CD4-positive, alpha-beta T cell (primary cell): ENCODE measurements around the gene CDYL. TPM values are rescaled to one million over a fixed set of nuclear protein-coding genes. Genes with fewer than 3 reads are reported as not detected.

ENCODE experiments used
- ATAC-seq: fragments of 200-7000 bp; cut with Tn5 transposase; one replicate; pipeline ENCODE4 v1.10.0; 2022; ENCODE audit warnings: mild to moderate bottlenecking; ENCODE audit not compliant: poor library complexity
- CTCF ChIA-PET: fragments of 350-600 bp; sonication (Branson Sonifier 250); formaldehyde crosslinking; loops from one replicate; lab custom pipeline; 2021; ENCODE audit warnings: antibody characterized with exemption, inconsistent platforms; lab: Charles Lee
- POLR2A ChIA-PET: fragments of 350-600 bp; sonication (Branson Sonifier 250); formaldehyde crosslinking; loops from one replicate; lab custom pipeline; 2021; ENCODE audit warnings: antibody characterized with exemption, inconsistent platforms; lab: Charles Lee
- DNase-seq, 14 experiments: peaks; one replicate each; pipeline ENCODE4 v3.0.0-alpha.2; 2013 to 2020; ENCODE audit warnings: mixed read lengths in 2 of 14
- H3K27ac ChIP-seq, 2 donors: one replicate each; pipeline versions ENCODE4 v1.5.1 to v1.7.0; 2013; ENCODE audit warnings: low read length in 2 of 2, low read depth in 1 of 2, mild to moderate bottlenecking in 1 of 2
- H3K27me3 ChIP-seq, 2 experiments: 1 replicate in 1 of 2; 2 replicates in 1 of 2; pipeline versions ENCODE4 v1.6.1 to v1.7.0; 2013; ENCODE audit warnings: low read length in 2 of 2, control low read depth in 1 of 2, mild to moderate bottlenecking in 1 of 2, moderate library complexity in 1 of 2; ENCODE audit not compliant: insufficient read depth in 2 of 2, control insufficient read depth in 1 of 2
- H3K36me3 ChIP-seq: one replicate; pipeline ENCODE4 v1.6.1; 2013; ENCODE audit warnings: low read length, control low read depth; ENCODE audit not compliant: insufficient read depth
- H3K4me1 ChIP-seq: one replicate; pipeline ENCODE4 v1.6.1; 2013; ENCODE audit warnings: low read length, control low read depth; ENCODE audit not compliant: insufficient read depth
- H3K4me3 ChIP-seq: one replicate; pipeline ENCODE4 v1.5.1; 2013; ENCODE audit warnings: mild to moderate bottlenecking, low read length, moderate library complexity
- H3K9me3 ChIP-seq, 2 experiments: 1 replicate in 1 of 2; 2 replicates in 1 of 2; pipeline versions ENCODE4 v1.6.1 to v1.7.0; 2013; ENCODE audit warnings: low read length in 2 of 2, mild to moderate bottlenecking in 2 of 2, control low read depth in 1 of 2, moderate library complexity in 1 of 2; ENCODE audit not compliant: control insufficient read depth in 1 of 2, insufficient read depth in 1 of 2
- H3K27ac Mint-ChIP-seq: one replicate; pipeline ENCODE4 v1.8.0; 2020; ENCODE audit warnings: mixed read lengths
- H3K27me3 Mint-ChIP-seq: one replicate; pipeline ENCODE4 v1.8.0; 2021; ENCODE audit warnings: mixed read lengths
- H3K36me3 Mint-ChIP-seq: one replicate; pipeline ENCODE4 v1.8.0; 2021; ENCODE audit warnings: low read depth, mixed read lengths
- H3K4me1 Mint-ChIP-seq: one replicate; pipeline ENCODE4 v1.8.0; 2021; ENCODE audit warnings: low read depth, mixed read lengths
- H3K4me3 Mint-ChIP-seq: one replicate; pipeline ENCODE4 v1.8.0; 2020; ENCODE audit warnings: mild to moderate bottlenecking, mixed read lengths
- H3K9me3 Mint-ChIP-seq: one replicate; pipeline ENCODE4 v1.8.0; 2020; ENCODE audit warnings: mixed read lengths
- CTCF ChIP-seq: fragments of 200-600 bp; IDR thresholded peaks from one replicate; pipeline ENCODE4 v1.8.0; 2022; ENCODE audit warnings: antibody characterized with exemption, mild to moderate bottlenecking
- intact Hi-C, 2 experiments: fragments of 100-400 bp; cut with DNase I in 1 of 2; cut with micrococcal nuclease in 1 of 2; formaldehyde crosslinking; loops; one replicate each; pipeline versions ENCODE4 v1.15.1 to v1.9.0; 2023 to 2025; cut with DNase I, micrococcal nuclease
- total RNA-seq, 174 experiments: library from RNA in 2 of 174; stranded (reverse) in 2 of 174; gene quantifications; one replicate each; pipeline ENCODE4 v1.2.3 and lab custom pipeline; 2021 to 2026

Gene CDYL
- total RNA-seq, 2 experiments from 2014 or later: 23.8 to 23.9 TPM

DNA sequence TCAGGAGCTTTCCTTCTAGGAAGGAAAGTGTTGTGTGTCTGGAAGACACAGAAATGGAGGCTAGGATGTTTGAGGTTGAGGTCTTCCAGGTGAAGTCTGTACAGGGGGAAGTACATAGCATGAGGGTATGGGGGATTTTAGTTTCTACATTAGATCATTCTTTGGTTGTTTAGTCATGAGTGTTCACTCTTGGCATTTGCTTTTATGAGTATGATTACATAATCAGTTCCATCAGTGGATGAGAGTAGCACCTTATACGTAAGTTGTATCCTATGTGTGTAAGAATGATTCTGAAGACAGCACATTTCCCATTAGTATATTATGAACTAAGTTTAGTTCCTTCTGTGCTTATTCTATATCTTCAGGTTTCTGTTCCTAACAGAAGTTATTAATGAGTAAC is 1.9 kb downstream of the CDYL start:
- H3K27ac ChIP-seq: no peak overlapping the region
- H3K9me3 ChIP-seq: peaks cover 0 to 4% of the 10 kb centered on the region in 2 experiments
- ATAC-seq: no peak
- POLR2A ChIA-PET: no interaction called here
- Mint-ChIP-seq H3K9me3 (peaks cover 6% of the 10 kb centered on the region), H3K27ac (peak overlapping the region; percentile 60), H3K4me1 (peaks cover 68% of the 10 kb centered on the region), H3K27me3 (no peaks in the 10 kb centered on the region), H3K4me3 (peak overlapping the region; percentile 90), H3K36me3 (peaks cover 19% of the 10 kb centered on the region)
- CTCF ChIA-PET: no interaction called here
- H3K36me3 ChIP-seq: no peaks in the 10 kb centered on the region
- H3K4me1 ChIP-seq: peaks cover 18% of the 10 kb centered on the region
- no peaks in the 10 kb centered on the region for H3K27me3 ChIP-seq
- peak in 2 of 14 experiments; percentile 20 to 34 for DNase-seq
- no peak for TF ChIP-seq CTCF
- intact Hi-C loops: loop anchor here (5.0 to 10.0 kb wide), 6 partner anchors 227 to 1423 kb away; partner anchors contain the start of genes ECI2 (in 1 of the 2), NRN1 (in 1 of the 2) and RPP40 (in 1 of the 2)
- H3K4me3 ChIP-seq: no peak overlapping the region

DNA sequence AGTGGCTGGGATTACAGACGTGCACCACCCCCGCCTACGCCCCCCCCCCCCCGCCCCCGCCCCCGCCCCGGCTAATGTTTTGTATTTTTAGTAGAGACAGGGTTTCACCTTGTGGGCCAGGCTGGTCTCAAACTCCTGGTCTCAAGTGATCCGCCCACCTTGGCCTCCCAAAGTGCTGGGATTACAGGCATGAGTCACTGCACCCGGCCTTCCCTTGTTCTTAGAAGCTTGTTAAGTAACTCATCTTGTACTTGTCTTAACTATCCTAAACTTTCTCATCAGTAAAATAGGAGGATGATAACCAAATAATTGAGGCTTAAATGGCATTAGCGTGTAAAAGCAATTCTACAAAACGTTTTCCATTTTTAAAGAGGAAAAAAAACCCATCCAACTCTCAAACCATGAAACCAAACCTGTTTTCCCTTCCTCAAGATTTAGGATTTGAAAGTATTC is 4.2 kb downstream of the CDYL start:
- CTCF ChIA-PET: no interaction called here
- Histone ChIP-seq H3K9me3 (peaks cover 0 to 4% of the 10 kb centered on the region in 2 experiments), H3K27me3 (no peaks in the 10 kb centered on the region), H3K36me3 (no peaks in the 10 kb centered on the region), H3K4me1 (peaks cover 8% of the 10 kb centered on the region), H3K27ac (no peak overlapping the region), H3K4me3 (no peak overlapping the region)
- POLR2A ChIA-PET: no interaction called here
- intact Hi-C loops: no loop called here
- no peak for ATAC-seq
- no peak for TF ChIP-seq CTCF
- H3K4me3 Mint-ChIP-seq: no peak overlapping the region
- no peak overlapping the region for H3K27ac Mint-ChIP-seq
- H3K36me3 Mint-ChIP-seq: peaks cover 8% of the 10 kb centered on the region
- H3K27me3 Mint-ChIP-seq: no peaks in the 10 kb centered on the region
- peaks cover 75% of the 10 kb centered on the region for H3K4me1 Mint-ChIP-seq
- peaks cover 6% of the 10 kb centered on the region for H3K9me3 Mint-ChIP-seq
- DNase-seq: no peak

GRCh38 chr6:4781426-4781825 is 5.2 kb downstream of the CDYL start:
- no peak for TF ChIP-seq CTCF
- peaks cover 6% of the 10 kb centered on the region for H3K9me3 Mint-ChIP-seq
- peaks cover 86% of the 10 kb centered on the region for H3K4me1 Mint-ChIP-seq
- DNase-seq (no peak), ATAC-seq (no peak)
- no peak overlapping the region for H3K27ac ChIP-seq
- ChIA-PET POLR2A (no interaction called here), CTCF (no interaction called here)
- peaks cover 0 to 4% of the 10 kb centered on the region in 2 experiments for H3K9me3 ChIP-seq
- H3K27ac Mint-ChIP-seq: no peak overlapping the region
- no peaks in the 10 kb centered on the region for H3K27me3 ChIP-seq
- H3K27me3 Mint-ChIP-seq: no peaks in the 10 kb centered on the region
- intact Hi-C loops: no loop called here
- no peaks in the 10 kb centered on the region for H3K36me3 ChIP-seq
- H3K4me1 ChIP-seq: peaks cover 11% of the 10 kb centered on the region
- peaks cover 8% of the 10 kb centered on the region for H3K36me3 Mint-ChIP-seq
- no peak overlapping the region for H3K4me3 ChIP-seq
- H3K4me3 Mint-ChIP-seq: peak overlapping the region; percentile 12
